GM12864 (cell line): ENCODE measurements around the gene ARRDC3.
"Not testable (repeated sequence)": the region's sequence is repeated elsewhere in the genome, so short reads cannot be mapped to it uniquely, and the experiment has no call there.

ENCODE experiments used
- DNase-seq: peaks from one replicate; pipeline ENCODE4 v3.0.0-alpha.2; 2011; ENCODE audit warnings: low read depth
- H3K4me3 ChIP-seq: 2 replicates; pipeline ENCODE4 v1.5.1; 2011; ENCODE audit warnings: mild to moderate bottlenecking, low read depth, low read length, control low read depth
- TF ChIP-seq, protein P1 (sequence below): IDR thresholded peaks from 2 replicates; pipeline ENCODE4 v1.5.1; 2011; ENCODE audit warnings: low read depth, mild to moderate bottlenecking, moderate library complexity, low read length, control low read depth, inconsistent platforms; ENCODE audit errors: missing control alignments

ARRDC3 gene

DNA sequence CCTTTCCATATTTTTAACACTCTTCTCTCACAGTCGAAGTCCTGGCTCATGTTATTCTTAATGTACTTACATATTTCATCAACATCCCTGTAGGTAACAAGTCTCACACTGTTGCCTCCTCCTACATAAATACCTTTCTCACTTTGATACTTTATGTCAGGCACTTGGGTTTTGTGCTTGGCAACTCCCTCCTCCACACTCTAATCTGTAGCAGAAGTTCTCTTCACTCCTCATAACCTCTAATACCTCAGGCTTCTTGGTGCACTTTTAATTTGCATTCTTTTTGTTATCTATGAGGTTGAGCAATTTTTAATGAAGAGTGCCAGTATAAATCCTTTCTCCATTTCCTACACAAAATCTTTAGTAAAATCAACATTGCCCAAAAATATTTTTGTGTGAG lies 24.1 kb upstream of the ARRDC3 start:
- DNase-seq: no peak
- TF ChIP-seq, protein P1, sequence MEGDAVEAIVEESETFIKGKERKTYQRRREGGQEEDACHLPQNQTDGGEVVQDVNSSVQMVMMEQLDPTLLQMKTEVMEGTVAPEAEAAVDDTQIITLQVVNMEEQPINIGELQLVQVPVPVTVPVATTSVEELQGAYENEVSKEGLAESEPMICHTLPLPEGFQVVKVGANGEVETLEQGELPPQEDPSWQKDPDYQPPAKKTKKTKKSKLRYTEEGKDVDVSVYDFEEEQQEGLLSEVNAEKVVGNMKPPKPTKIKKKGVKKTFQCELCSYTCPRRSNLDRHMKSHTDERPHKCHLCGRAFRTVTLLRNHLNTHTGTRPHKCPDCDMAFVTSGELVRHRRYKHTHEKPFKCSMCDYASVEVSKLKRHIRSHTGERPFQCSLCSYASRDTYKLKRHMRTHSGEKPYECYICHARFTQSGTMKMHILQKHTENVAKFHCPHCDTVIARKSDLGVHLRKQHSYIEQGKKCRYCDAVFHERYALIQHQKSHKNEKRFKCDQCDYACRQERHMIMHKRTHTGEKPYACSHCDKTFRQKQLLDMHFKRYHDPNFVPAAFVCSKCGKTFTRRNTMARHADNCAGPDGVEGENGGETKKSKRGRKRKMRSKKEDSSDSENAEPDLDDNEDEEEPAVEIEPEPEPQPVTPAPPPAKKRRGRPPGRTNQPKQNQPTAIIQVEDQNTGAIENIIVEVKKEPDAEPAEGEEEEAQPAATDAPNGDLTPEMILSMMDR: no peak
- H3K4me3 ChIP-seq: no peak overlapping the region

DNA sequence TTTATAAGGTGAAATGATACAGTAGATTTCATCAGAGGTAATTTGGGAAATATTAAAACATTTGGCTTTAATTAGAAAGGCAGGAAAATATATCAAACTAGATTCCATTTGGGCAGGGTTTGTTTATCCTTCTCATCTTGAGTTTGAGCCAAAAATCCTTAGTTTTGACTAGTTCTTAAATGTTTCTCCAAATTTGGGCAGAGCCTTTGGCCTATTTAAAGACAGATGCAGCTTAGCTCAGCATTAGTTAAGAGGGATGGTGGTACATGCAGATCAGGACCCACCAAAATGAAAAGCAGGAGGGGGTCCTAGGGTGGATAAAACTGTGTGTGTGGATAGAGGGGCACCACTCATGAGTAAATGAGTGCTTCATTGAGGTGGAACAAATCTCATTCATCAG lies 20.3 kb upstream of the ARRDC3 start:
- H3K4me3 ChIP-seq: no peak overlapping the region
- no peak for DNase-seq
- TF ChIP-seq, protein P1: no peak

GRCh38 chr5:91401175-91401574 lies 18.1 kb upstream of the ARRDC3 start:
- DNase-seq: no peak
- H3K4me3 ChIP-seq: no peak overlapping the region
- TF ChIP-seq, protein P1: no peak

GRCh38 chr5:91397791-91398190 lies 14.7 kb upstream of the ARRDC3 start:
- TF ChIP-seq, protein P1: no peak
- no peak for DNase-seq
- no peak overlapping the region for H3K4me3 ChIP-seq

DNA sequence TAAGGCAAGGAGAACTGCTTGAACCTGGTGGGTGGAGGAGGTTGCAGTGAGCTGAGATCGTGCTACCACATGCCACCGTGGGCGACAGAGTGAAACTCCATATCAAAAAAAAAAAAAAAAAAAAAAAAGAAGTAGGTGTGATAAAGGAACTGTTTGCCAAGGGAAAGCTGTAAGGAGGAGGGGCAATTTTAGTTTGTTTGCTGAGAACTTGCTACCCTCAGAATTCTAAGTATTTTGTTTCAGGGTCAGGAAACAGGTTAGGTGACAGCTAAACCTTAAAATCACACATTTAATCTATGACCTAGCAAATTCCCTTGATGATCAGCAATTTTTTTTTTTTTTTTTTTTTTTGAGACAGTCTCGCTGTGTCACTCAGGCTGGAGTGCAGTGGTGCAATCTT lies 7.2 kb upstream of the ARRDC3 start:
- no peak overlapping the region for H3K4me3 ChIP-seq
- TF ChIP-seq, protein P1: no peak

DNA sequence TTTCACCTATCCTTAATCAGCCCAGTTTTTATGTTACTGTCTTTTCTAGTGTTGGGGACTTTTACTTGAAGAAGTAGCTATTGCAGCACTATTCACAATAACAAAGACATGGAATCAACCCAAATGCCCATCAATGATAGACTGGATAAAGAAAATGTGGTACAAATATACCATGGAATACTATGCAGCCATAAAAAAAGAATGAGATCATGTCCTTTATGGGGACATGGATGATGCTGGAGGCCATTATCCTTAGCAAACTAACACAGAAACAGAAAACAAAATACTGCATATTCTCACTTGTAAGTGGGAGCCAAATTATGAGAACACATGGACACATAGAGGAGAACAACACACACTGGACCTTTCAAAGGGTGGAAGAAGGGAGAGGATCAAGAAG lies 6.4 kb upstream of the ARRDC3 start:
- not testable (repeated sequence) for DNase-seq

More for the DNA sequence above, 7.2 kb upstream of the ARRDC3 start:
- no peak for DNase-seq

GRCh38 chr5:91388362-91388761 lies 5.2 kb upstream of the ARRDC3 start:
- H3K4me3 ChIP-seq: no peak overlapping the region
- no peak for DNase-seq
- TF ChIP-seq, protein P1: no peak

More for the DNA sequence above, 6.4 kb upstream of the ARRDC3 start:
- H3K4me3 ChIP-seq: not testable (repeated sequence)
